B cell (primary cell): ENCODE data around the gene FGF18.

Source experiments
- CTCF ChIP-seq: fragments of 200-600 bp; IDR thresholded peaks from one replicate; pipeline ENCODE4 v1.8.0; 2022; ENCODE audit warnings: antibody characterized with exemption, mild to moderate bottlenecking
- EZH2 ChIP-seq: IDR thresholded peaks from 2 replicates; pipeline ENCODE4 v1.6.1; 2012; ENCODE audit warnings: borderline replicate concordance, low read depth, mild to moderate bottlenecking, moderate library complexity, low read length; ENCODE audit not compliant: insufficient read depth, poor library complexity, severe bottlenecking

DNA sequence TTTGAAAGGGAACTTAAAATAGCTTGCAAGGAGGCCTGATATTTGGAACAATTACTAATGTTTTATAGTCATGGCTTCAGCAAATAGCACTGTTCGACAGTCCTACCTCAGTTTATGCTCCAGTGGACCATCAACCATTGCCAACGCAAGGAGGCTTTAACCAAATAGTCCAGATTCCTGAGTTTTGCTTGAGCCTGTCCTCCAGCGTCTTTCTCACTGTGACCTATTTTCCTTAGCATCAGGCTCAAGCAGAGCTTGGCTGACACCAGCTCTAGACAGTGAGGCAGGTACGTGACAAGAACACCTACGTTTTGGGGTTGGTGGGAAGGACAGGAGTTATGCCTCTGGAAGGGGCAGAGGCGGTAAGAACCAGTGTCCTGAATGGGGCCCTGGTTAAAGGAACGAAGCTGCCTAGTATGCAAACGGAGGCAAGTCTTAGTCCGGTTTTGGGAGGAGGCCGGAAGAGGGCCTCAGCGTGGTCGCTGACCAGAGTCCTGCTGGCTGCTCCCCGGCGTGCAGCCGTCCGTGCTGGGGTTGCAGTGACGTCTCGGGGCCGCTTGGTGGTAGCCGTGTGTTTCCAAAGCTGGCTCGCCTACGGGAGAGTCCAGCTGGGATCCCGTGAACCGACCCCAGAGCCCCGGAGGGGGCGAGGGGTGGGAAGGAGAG, 998 bp upstream of the FGF18 start:
- TF ChIP-seq CTCF (peak; percentile 70), EZH2 (no peak)
